HG03139 (cell line): ENCODE measurements around the gene SFTA2.
"Not testable (repeated sequence)": the region's sequence is repeated elsewhere in the genome, so short reads cannot be mapped to it uniquely, and the experiment has no call there.

Experiments
- ATAC-seq: cut with Tn5 transposase; IDR thresholded peaks from one replicate; pipeline ENCODE4 v1.9.1; 2021; ENCODE audit not compliant: unreplicated experiment

SFTA2 gene

GRCh38 chr6:30914076-30914853 is 17.7 kb downstream of the SFTA2 start, which contains the start of gene VARS2:
VARS2 (plus strand) TSS chr6:30914238; CDS start chr6:30914837, 599 bp downstream.
- ATAC-seq = peak; percentile 69

GRCh38 chr6:30913721-30914075 is 18.3 kb downstream of the SFTA2 start:
- no peak for ATAC-seq

- no peak for ATAC-seq
These were observed 19.0 kb downstream of the SFTA2 start for GRCh38 chr6:30912746-30913520.

GRCh38 chr6:30910473-30910872 is 21.5 kb downstream of the SFTA2 start:
- ATAC-seq = not testable (repeated sequence)

- ATAC-seq = no peak
These were observed 23.3 kb downstream of the SFTA2 start for GRCh38 chr6:30908700-30909099.

DNA sequence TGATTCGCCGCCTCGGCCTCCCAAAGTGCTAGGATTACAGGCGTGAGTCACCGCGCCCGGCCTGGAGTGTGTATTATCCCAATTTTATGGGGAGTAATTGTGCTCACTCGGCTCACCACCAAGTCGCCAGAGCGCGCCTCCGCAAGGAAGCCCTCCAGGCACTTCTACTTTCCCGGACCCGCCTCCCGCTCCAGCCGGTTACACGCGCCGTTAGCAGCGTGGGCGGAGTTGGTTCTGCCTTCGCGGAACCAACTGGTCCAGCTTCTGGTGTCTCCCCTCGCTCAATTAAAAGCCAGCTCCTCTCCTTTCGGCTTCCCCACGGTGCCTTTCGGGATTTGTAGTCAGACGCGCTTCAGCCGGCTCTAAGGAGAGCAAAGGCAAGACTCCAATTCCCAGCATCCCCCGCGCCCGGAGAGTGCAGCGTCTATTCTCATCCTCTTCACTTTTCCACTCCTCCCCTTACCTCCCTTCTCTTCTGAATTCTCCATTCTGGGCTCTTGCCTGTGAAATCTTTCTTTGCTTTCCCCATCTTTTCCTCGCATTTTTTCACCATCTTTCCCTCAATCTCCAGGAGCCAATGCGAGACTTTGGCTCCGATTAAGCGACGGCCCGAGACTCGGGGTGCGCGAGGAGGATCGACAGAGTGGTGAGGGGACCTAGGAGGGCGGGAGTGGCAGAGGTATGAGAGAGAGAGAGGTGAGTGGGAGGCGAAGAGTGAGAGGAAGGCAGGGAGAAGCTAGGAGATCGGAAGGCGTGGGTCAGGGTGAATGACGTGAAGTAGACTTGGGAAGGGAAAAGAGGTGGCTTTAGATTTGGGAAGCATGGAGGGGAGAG is 24.0 kb downstream of the SFTA2 start, which contains the start of gene GTF2H4:
GTF2H4 (plus strand) TSS at position 450 of the 834 bp plus-strand sequence.
- peak; percentile 89 for ATAC-seq

DNA sequence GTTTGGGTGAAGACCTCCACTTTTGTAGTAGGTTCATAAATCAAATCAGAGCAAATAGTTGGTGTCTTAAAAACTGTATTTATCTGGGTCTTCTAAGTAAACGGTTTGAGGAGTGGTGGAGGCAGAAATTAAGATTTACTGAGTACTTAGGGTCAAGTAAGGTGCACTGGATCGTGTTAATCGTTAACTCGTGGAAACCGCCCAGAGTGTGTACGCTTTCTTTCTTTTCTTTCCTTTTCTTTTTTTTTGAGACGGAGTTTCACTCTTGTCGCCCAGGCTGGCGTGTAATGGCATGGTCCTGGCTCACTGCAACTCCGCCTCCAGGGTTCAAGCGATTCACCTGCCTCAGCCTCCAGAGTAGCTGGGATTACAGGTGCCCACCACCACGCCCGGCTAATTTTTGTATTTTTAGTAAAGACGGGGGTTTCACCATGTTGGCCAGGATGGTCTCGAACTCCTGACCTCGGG is 24.6 kb downstream of the SFTA2 start:
- not testable (repeated sequence) for ATAC-seq

- no peak for ATAC-seq
These were observed 28.7 kb downstream of the SFTA2 start for GRCh38 chr6:30903236-30903635.

DNA sequence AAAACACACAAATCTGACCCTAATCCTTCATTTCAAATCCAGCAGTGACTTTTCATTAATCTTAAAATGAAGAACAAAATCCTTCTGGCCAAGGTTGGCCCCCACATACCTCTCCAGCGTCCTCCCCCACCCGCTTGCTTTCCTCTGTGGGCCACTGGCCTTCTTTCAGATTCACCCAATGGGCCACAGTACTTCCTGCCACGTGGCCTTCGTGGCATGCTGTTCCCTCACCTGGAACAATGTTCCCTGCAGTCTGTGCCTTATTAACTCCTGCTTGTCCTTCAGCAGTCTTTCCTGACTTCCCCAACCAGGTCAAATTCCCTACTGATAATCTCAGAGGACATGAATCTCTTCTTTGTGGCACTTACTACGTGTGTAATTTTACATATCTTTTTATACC is 29.3 kb downstream of the SFTA2 start:
- ATAC-seq = no peak

- ATAC-seq = not testable (repeated sequence)
These were observed 29.8 kb downstream of the SFTA2 start for GRCh38 chr6:30902196-30902595.

GRCh38 chr6:30901436-30901835 is 30.5 kb downstream of the SFTA2 start:
- ATAC-seq = no peak

DNA sequence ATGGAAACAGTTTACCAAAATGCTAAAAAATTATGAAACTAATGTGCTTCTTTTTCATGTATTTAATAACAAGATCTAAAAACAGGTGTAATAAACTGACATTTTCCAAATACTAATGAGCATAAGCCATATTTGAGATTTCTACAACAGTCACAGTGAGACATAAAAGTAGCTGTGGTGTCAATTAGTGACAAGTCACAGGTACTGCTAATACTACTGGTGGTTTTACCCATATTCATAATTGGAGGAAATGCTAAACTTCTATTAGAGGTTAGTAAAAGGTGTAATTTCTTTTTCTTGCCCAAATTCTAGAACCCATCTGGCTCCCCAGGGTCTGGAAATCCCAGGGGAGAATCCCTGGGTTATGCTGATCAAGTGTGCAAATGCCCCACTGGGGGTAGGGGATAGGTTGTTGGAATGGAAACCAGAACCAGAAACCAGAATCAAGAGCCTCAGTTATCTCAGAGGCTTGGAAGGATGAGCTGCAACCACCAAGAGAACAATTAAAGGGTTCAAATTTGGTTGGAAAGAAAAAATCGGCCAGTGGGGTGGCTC is 31.0 kb downstream of the SFTA2 start:
- no peak for ATAC-seq

DNA sequence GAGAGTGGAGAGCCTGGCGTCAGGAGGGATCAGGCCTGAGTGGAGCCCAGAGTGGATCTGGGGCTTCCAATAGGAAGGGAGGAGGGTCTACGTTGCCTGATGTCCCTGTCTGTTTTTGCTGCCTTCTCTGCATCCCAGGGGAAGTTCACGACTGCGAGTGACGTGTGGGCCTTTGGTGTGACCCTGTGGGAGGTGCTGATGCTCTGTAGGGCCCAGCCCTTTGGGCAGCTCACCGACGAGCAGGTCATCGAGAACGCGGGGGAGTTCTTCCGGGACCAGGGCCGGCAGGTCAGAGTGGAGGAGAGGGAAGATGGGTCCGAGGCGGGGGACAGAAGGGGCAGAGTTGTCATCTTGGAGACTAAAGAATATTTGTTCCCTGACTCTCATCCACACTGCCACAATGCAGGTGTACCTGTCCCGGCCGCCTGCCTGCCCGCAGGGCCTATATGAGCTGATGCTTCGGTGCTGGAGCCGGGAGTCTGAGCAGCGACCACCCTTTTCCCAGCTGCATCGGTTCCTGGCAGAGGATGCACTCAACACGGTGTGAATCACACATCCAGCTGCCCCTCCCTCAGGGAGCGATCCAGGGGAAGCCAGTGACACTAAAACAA is 33.1 kb downstream of the SFTA2 start:
- ATAC-seq = no peak

- no peak for ATAC-seq
These were observed 34.1 kb downstream of the SFTA2 start for GRCh38 chr6:30897882-30898281.

GRCh38 chr6:30896541-30896940 is 35.4 kb downstream of the SFTA2 start:
- no peak for ATAC-seq

GRCh38 chr6:30895343-30895742 is 36.6 kb downstream of the SFTA2 start:
- no peak for ATAC-seq

GRCh38 chr6:30894935-30895334 is 37.0 kb downstream of the SFTA2 start:
- ATAC-seq = no peak

GRCh38 chr6:30894381-30894780 is 37.6 kb downstream of the SFTA2 start:
- no peak for ATAC-seq

DNA sequence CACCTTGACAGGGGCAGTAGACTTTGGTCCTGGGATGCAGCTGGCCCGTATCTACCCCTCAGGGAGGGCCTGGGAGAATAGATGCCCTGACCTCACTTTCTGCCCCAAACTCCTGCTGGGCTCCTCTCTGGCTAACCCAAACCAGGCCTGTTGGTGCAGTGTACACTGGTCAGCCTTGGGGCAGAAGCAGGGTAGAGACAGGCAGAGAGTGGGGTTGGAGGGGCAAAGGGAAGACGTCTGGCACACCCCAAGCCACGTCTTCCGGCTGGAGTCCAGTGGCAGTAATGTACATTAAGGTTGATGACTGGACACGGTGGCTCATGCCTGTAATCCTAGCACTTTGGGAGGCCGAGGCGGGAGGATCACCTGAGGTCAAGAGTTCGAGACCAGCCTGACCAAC is 38.3 kb downstream of the SFTA2 start:
- ATAC-seq = no peak

DNA sequence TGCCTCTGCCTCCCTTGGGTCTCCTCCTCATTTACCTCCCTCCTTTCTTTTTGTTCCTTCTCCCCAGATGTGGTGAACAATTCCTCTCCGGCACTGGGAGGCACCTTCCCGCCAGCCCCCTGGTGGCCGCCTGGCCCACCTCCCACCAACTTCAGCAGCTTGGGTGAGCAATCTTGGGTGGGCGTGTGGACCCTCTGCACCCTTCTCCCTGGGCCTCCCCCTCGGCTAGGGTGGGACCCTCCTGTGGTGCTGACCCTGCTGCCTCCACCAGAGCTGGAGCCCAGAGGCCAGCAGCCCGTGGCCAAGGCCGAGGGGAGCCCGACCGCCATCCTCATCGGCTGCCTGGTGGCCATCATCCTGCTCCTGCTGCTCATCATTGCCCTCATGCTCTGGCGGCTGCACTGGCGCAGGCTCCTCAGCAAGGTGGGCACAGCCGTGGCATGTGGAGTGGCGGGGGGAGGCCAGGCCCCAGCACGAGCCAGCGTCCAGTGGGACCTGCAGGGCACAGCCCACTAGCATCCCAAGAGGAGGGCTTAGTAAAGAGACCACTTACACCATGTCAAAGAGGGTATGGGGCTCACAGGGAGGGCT is 38.9 kb downstream of the SFTA2 start:
- ATAC-seq = no peak
